ENCODE results near the gene BCL2L13.

Gene BCL2L13, protein sequence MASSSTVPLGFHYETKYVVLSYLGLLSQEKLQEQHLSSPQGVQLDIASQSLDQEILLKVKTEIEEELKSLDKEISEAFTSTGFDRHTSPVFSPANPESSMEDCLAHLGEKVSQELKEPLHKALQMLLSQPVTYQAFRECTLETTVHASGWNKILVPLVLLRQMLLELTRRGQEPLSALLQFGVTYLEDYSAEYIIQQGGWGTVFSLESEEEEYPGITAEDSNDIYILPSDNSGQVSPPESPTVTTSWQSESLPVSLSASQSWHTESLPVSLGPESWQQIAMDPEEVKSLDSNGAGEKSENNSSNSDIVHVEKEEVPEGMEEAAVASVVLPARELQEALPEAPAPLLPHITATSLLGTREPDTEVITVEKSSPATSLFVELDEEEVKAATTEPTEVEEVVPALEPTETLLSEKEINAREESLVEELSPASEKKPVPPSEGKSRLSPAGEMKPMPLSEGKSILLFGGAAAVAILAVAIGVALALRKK

DNA sequence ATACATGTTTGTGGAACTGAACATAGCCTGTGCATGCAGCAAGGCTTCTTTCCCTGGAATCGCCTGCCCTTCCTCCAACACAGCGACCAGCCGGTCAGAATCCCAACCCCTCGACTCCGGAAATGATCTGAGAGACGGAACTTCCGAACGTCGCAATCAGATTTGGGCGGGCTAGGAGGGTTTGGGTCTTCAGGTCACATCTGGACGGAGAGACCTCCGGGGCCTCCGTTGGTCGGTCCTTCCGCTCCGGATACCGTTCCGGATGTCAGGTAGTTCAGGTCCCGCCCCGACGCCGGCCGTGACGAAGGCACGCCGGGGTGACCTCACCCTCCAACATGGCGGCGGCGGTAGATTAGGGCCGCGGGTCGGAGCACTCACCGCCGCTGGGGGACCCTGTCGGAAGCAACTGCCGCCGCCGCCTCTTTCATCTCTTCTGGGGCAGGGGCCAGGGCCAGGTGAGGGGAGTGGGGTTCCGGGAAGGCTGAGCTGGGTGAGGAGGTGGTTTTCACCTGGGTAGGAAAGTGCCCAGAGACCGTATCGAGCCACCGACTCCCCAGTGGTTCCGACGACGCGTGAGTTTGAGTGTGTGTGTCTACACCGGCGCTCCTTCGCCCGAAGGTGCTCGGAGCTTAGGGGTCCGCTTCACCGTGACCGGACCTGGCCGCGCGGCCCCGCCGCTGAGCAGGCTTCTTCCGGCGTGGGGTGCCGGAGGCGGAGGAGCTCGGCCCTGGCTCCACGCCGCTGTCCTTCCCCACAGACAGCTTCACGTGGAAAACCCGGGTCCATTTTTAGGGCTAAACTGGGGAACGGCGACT is at the start of gene BCL2L13:
Gene BCL2L13, plus strand, starts transcription at position 326 of the 815 bp plus-strand sequence. CDS start 16,955 bp downstream, outside the sequence.
- Histone ChIP-seq H3K36me3 (replicated peaks) (peaks cover 3% of the 10 kb centered on the region), H3K4me3 (ENCODE audit: low read depth, low read length) (peak within 1 kb of the TSS; percentile 75), H3K27me3 (replicated peaks) (no peaks in the 10 kb centered on the region), H3K27ac (peak within 1 kb of the TSS; percentile 98)
- peak; percentile 82 for DNase-seq
- peak; percentile 18 for TF ChIP-seq CTCF (IDR thresholded peaks at IDR 0.05; ENCODE audit: low read depth, low read length, missing control alignments)
- in situ Hi-C loops (cut with HindIII; ENCODE audit: low pct_ligation_motif_present, low sequenced_read_pairs): no loop called here

DNA sequence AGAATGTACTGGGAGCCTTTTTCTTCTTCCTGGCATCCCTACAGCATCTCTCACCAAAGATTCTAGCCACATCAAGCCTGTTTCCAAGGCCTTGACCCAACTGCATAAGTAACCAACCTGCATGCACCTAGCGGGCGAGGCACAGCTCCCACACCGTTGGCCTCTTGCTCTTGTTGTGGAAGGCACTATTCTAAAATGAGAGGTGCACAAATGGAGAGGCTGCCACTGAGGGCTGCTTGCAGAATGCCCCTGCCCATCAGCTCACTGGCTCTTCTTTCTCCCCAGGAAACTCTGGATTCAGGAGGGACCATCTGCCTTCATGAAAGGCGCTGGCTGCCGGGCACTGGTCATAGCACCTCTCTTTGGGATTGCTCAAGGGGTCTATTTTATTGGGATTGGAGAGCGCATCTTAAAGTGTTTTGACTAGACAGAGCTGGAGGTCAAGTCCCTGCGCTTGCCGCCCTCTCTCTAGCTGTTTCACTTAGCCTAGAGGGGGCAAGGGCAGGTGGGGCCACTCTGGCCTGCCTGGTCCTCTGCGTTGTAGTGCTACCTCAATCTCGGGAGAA is 48.7 kb upstream of the BCL2L13 start:
- in situ Hi-C loops (cut with HindIII; ENCODE audit: low pct_ligation_motif_present, low sequenced_read_pairs): no loop called here
- Histone ChIP-seq H3K4me3 (ENCODE audit: low read depth, low read length) (no peak overlapping the region), H3K27ac (no peak overlapping the region), H3K27me3 (replicated peaks) (no peaks in the 10 kb centered on the region), H3K36me3 (replicated peaks) (peaks cover 47% of the 10 kb centered on the region)
- no peak for TF ChIP-seq CTCF (IDR thresholded peaks at IDR 0.05; ENCODE audit: low read depth, low read length, missing control alignments)
- DNase-seq: no peak

- no peak for DNase-seq
- peaks cover 54% of the 10 kb centered on the region for H3K36me3 ChIP-seq (replicated peaks)
- H3K27me3 ChIP-seq (replicated peaks): no peaks in the 10 kb centered on the region
- no peak for TF ChIP-seq CTCF (IDR thresholded peaks at IDR 0.05; ENCODE audit: low read depth, low read length, missing control alignments)
- no peak overlapping the region for H3K27ac ChIP-seq
- in situ Hi-C loops (cut with HindIII; ENCODE audit: low pct_ligation_motif_present, low sequenced_read_pairs): no loop called here
- H3K4me3 ChIP-seq (ENCODE audit: low read depth, low read length): no peak overlapping the region
Measured at GRCh38 chr22:17590586-17590985, 48.0 kb upstream of the BCL2L13 start.

DNA sequence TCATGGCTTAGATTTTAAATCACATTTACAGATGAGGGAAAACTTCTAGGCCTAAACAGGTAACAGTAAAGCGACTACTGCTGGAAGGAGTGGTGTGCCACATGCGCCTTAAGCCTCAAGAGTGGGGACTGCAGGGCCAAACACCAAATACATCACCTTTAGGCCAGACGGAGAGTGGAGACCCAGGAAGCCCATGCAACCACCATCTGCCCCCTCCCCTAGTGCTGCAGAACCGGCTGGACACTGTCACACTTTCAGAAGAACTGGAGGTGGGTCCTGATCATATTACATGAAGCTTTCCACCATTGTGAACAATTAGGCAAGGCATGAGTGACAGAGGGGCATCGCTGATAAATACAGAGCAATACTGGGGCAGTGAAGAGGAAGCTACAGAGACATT is 46.4 kb upstream of the BCL2L13 start:
- in situ Hi-C loops (cut with HindIII; ENCODE audit: low pct_ligation_motif_present, low sequenced_read_pairs): no loop called here

GRCh38 chr22:17596226-17596625 is 42.3 kb upstream of the BCL2L13 start:
- in situ Hi-C loops (cut with HindIII; ENCODE audit: low pct_ligation_motif_present, low sequenced_read_pairs): no loop called here
- TF ChIP-seq CTCF (IDR thresholded peaks at IDR 0.05; ENCODE audit: low read depth, low read length, missing control alignments): no peak
- H3K36me3 ChIP-seq (replicated peaks): peaks cover 88% of the 10 kb centered on the region
- no peak overlapping the region for H3K4me3 ChIP-seq (ENCODE audit: low read depth, low read length)
- no peak for DNase-seq
- H3K27ac ChIP-seq: no peak overlapping the region
- H3K27me3 ChIP-seq (replicated peaks): no peaks in the 10 kb centered on the region

More for the DNA sequence above, 46.4 kb upstream of the BCL2L13 start:
- H3K27ac ChIP-seq: no peak overlapping the region
- DNase-seq: no peak
- no peaks in the 10 kb centered on the region for H3K27me3 ChIP-seq (replicated peaks)
- H3K4me3 ChIP-seq (ENCODE audit: low read depth, low read length): no peak overlapping the region
- TF ChIP-seq CTCF (IDR thresholded peaks at IDR 0.05; ENCODE audit: low read depth, low read length, missing control alignments): no peak
- H3K36me3 ChIP-seq (replicated peaks): peaks cover 67% of the 10 kb centered on the region
